DMS 273 (cell line): ENCODE data around the gene AMOTL1.
A peak's percentile ranks its signal among the peaks of the same experiment; 100 is the strongest.

Experiments
- DNase-seq: peaks from one replicate; lab custom pipeline; 2025; ENCODE audit not compliant: unreplicated experiment; lab: John Stamatoyannopoulos, UW

The AMOTL1 gene

DNA sequence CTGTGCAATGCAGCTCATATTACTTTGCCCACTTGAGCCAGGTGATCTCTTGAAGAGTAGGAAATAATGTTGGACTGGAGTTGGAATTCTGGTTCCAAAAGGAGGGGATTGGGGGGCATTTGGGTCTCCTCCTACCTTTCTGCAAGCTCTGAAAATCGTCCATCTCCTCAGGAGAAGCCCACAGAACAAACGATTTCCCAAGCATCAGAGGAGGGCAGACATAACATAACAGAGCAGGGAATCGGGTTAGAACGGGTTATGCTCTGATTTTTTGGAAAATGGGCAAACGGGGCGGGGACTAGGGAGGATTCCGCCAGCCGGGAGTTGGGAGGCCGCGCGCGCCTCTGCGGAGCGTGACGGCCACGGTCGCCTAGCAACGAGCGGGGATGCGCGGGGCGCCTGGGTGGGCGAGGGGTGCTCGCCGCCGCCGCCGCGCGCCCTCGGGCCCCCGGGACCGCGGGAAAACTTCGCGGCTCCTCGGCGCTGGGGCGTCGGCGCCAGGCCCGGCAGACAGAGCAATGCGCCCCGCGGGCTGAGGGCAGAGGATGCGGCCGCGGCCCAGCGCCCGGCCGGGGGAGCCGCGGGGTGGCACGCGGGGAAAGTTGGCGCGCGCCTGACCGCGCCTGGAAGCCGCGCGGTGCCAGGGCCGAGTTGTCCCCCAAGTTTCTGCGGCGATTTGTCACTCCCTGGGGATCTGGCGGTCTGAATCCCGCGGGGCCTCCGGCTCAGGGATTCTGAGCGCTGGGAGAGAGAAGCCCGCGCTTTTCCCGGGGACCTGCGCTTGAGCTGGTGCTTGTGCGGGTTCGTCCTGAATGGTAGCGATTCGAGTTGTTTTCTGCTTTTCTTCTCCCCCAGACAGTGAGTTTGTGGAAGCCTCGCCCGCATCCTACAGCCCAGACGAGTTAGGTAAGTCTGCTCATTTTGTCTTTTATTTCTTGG is 27.8 kb upstream of the AMOTL1 start:
- peak; percentile 85 for DNase-seq

DNA sequence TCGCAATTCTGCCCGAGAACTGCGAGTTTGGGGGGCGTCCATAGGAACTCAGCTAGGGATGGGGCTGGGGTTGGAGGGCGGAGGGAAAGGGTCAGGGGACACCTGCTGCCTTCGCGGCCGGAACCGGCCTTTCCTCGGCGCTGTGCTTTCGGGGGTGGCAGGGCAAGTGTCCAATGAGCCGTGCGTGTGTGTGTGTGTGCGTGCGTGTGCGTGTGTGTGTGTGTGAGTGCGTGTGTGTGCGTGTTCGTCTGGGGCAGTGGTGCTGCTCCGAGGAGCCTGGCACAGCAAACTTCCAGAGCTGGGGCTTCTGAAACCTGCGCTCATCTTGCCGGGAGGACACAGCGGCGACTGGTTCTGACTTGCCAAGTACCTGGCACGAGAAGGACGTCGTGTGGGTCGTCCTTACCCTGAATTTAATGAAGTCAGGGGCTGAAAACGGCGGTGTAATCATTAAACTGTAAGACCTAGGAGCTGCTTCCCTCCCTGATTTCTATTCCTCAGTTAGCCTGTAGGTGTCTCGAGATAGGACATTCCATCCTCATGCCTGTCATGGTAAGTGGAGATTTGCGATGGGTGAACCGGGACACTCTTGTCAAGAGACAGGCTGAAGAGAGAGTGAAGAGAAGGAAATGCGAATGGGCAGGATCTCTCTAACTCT is 27.0 kb upstream of the AMOTL1 start:
- peak; percentile 71 for DNase-seq

GRCh38 chr11:94742665-94743064 is 25.5 kb upstream of the AMOTL1 start:
- DNase-seq, result no peak

DNA sequence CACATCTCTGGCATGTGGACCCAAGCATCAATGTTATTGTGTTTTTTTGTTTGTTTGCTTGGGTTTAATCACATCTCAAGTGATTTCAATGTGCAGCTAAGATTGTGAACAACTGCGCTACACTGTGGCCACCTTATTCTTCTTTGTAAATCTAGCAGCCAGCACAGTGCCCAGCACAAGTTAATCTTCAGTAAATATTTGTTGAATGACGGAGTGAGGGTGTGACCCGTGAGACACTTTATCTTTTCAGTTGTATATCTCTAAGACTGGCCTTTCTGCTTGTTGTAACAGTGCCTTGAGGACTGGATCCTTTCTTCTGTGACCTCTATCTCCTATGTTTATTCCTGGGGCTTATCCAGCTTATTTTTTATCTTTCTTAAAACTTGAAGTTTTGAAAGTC is 21.4 kb upstream of the AMOTL1 start:
- no peak for DNase-seq

DNA sequence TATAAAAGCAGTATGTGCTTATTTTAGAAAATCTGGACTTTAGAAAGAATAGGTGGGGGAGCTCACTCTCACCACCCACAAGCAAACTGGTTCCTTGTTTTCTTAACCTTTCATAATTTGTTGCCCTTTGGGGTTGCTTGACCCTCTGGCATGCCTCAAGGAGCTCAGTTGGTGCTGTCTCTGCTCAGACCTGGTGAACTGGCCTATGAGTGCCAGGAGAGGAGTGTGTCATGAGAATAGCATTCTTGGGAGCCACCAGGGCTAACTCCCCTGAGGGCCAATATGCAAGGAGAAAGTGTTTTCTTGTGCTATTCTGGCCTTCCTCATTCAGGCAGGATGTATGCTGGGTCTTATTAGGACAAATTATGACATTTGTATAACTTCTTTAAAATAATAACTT is 21.0 kb upstream of the AMOTL1 start:
- no peak for DNase-seq

DNA sequence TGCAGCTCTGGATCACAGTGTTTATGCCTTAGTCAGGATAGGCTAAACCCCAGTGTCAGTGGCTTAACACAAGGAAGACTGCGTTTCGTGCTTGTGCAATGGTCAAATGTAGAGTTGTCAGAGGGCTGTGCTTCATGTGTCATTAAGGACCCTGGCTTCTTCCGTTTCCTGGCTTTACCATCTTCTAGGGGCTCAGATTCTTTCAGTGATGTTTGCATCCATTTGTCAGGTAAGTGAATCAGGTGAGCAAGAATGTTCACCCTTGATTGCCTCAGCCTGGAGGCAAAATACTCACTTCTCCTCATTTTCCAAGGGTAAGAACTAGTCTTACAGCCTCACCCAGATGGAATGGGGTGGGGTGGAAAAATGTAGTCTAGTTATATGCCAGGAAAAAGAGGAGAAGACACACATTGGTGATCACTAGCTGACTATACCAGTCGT is 20.5 kb upstream of the AMOTL1 start:
- no peak for DNase-seq

DNA sequence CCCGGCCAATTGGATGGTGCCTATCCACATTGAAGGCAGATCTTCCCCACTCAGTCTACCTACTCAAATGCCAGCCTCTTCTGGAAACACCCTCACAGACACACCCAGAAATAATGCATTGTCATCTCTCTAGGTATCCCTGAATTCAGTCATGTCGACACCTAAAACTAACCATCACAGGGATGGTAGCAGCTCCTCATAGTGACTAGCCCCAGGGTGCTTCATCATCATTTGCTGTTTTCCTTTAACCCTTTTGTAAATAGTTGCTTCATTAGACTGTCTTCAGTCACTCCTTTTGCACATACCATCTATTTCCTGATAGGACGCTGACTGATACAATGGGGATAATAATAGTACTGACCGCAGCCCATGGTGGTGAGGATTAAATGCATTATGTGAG is 18.8 kb upstream of the AMOTL1 start:
- no peak for DNase-seq

DNA sequence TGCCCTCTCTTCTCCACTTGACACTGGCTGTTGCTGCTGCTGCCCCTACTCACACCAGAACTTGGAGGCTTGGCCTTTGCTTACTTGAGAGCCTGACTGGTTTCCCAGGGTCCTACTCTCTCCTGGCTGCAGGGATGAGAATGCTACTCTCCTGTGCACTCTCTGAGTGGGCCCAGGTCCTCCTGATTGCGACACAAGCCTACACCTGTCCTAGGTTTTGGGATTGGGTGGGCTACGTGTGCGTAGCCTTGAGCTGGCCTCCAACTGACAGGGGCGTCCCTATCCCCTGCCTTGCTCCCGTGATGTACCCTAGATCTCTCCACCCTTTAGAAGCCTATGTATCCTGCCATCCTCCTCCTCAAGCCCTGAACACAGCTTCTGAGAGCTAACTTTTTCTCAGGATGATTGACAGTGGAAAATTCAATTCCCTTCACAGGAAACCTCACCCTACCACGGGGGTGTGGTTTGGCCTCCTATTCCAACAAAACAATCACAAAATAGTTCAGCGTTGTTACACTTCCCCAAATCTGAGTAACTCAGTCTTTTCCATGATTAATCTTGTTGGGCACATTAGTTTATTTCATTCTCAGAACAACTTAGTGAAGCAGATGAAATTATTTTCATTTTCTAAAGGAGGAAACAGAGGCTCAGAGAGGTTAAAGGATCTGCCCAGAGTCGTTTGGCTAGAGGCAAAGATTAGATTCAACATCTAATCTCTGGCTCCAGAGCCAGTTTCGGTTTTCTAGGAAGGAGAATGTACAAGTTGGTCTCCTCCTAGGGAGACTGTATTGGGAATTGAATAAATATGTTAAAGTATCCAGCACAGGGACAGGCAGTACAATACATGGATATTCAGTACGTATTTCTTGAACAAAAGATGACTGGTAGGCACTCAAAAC is 17.6 kb upstream of the AMOTL1 start:
- DNase-seq, result no peak

DNA sequence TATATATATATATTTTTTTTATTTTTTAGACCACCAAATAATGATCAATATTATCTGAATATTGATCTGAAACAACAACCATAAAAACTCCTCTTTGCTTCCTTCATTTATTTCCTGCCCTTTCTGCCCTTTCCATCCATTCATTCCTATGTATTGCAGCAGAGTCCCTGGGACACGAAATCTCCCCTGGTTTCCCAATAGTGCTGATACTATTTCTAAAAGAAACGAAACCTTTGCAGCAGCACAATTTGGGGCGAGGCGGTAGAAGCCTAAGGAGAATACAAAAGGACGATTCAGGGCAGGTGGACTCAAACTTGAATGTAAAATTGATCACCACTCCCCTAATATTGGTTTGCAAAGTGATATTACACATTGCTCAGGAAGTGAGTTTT is 16.9 kb upstream of the AMOTL1 start:
- DNase-seq, result no peak

DNA sequence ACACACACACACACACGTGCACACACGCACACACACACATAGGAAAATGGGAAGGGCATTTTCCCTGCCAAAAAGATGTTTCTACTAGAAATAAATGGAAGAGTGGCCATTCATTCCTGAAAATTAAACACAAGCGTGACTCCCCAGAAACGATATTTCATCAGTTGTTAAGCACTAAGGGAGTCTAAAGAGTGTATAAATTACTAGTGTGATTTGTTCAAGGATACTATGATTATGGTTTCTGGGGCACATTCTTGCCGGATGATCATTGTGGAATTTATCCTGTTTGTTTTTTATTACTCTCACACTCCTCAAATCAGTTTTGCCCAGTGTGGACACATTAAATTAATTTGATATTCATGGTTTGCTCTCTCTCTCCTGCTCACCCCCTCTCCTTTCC is 16.4 kb upstream of the AMOTL1 start:
- DNase-seq, result no peak

DNA sequence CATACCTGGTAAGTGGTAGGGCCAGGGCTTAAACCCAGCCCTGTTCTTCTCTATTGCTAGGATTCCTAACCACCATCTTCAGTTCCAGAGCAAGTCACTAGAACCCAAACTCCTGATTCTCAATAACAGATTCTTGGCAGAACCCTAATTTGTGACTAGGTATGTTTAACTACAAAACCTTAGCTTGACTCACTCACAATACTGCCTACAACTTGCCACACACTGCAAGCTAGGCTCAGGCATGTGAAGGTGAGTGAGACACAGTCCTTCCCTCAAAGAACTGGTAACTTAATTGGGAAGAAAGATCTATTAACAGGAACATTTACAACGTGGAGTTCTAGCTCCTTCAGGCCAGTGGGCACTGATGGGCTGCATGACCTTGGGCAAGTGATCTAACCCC is 14.5 kb upstream of the AMOTL1 start:
- DNase-seq, result no peak

- DNase-seq, result no peak
These were observed 13.8 kb upstream of the AMOTL1 start for GRCh38 chr11:94754335-94754734.

DNA sequence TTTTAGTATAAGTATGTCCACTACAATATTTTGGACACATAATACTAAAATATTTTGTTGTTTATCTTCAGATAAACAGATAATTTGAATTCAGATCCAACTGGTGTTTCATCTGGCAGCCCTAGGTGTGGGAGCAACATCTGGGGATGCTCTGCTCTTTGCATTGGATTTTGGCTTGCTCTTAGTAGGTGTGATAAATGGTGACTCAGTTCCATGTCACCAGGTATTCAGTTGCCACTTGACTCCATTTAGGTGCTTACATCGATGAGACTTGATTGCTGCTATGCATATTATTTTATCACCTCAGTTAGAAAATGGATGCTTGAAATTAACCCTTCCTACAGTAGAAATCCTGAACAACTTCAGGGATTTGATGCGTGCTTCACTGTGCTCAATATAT is 13.3 kb upstream of the AMOTL1 start:
- no peak for DNase-seq

- DNase-seq, result no peak
These were observed 12.7 kb upstream of the AMOTL1 start for GRCh38 chr11:94755494-94755893.

GRCh38 chr11:94757037-94757735 is 11.0 kb upstream of the AMOTL1 start:
- peak; percentile 2 for DNase-seq

- DNase-seq, result no peak
These were observed 9.5 kb upstream of the AMOTL1 start for GRCh38 chr11:94758666-94759065.

GRCh38 chr11:94759522-94759921 is 8.6 kb upstream of the AMOTL1 start:
- peak; percentile 7 for DNase-seq

GRCh38 chr11:94760296-94760695 is 7.9 kb upstream of the AMOTL1 start:
- no peak for DNase-seq

- peak; percentile 47 for DNase-seq
These were observed 5.9 kb upstream of the AMOTL1 start for GRCh38 chr11:94762208-94762607.

- no peak for DNase-seq
These were observed 5.2 kb upstream of the AMOTL1 start for GRCh38 chr11:94762995-94763394.

DNA sequence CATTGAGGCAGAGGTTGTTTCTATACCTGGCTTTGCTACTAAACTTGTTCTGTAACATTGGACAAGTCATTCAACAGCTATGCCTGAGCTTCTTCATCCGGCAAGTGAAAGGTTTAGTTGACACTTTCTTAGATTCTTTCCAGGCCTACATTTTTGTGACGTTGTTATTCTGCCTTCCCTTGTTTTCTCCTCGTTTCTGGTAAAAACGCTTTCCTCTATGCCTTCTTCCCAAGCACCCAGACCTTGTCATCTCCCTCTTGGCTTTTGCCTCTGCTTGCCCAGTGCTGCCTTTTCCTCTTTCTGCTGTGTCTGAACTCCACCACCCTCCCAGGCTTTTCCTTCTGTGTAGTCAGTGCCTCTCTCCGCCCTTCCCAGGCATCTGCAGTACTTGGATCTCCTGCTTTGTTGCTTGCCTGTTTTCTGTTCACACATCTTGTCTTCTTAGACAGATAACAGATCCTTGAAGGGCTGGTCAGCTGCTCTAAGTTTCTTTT is 1.4 kb upstream of the AMOTL1 start:
- DNase-seq, result no peak
